HG02623 (cell line): ENCODE measurements around the gene ARSJ.
"Not testable (repeated sequence)": the region's sequence is repeated elsewhere in the genome, so short reads cannot be mapped to it uniquely, and the experiment has no call there.

Experiments used
- ATAC-seq: cut with Tn5 transposase; IDR thresholded peaks from one replicate; pipeline ENCODE4 v1.9.1; 2021; ENCODE audit warnings: moderate library complexity; ENCODE audit not compliant: unreplicated experiment

Gene ARSJ

DNA sequence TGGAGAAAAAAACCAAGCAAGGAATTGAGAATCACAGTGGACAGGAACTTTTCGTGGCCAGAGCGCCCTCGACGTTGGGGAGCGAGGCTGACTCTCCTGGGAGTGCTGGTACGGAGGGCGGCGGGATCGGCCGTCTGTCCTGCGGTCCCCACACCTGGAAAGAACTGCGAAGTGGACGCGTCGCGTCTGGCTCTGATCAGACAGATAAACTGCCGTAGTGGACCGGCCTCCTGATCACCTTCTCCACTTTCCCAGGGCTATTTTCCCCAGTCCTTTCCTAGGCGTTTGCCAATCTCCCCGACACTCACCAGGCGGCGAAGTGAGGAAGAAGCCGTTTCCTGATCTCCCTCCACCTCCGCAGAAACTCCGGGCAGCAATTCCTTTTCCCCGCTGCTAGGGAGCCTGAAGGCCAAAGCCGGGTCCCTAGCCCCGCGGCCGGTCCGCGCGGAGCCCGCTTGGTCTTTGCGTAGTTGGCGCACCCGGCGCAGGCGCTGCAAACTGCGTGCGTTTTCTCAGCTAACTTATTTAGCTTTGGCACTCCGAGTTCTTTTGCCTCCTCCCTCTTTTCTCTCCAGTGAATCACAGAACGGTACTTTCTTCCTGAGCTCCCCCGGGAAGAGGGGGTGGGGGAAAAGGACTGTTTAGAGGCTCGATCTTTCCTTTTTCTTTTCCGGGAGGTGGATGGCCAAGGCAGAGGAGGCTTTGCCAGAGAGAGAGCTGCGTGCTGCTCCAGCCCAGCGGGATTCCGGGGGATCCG lies at the start of gene ARSJ:
TSS of gene ARSJ (minus strand) at position 500 of the 757 bp plus-strand sequence. CDS start 813 bp downstream, outside the sequence.
- no peak for ATAC-seq

DNA sequence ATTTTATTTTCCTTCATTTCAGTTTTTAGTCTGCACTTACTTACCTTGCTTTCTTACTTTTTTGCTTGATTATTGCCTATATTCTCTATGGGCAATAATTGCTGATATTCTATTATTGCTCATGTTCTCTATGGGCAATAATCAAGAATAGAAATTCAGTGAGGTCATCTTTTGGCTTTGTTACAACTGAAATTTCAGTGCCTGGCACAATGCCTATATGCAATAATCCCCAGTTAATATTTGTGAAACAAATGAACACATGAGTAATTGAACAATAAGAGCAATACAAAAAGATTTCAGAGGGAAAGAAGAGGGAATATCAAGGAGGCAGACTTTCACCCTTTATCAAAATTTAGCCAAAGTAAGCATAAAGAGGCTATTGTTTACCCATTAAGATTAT lies 48.6 kb upstream of the ARSJ start:
- ATAC-seq, result no peak

DNA sequence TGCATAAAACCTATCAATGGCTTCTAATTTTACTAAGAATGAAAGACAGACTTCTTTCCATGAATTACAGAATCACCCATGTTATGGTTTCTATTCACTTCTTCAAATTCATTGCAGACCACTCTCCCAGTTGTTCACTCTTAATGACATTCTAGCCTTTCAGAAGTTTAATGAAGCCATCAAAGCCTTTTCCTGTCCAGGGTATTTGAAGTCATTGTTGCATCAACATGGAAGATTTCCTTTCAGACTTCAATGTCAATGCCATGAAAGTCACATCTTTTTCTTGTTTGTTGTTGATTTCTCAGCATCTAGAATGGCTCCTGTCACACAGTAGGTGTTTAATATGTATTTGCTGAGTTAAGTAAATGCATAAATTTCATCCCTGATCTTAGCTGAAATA lies 48.1 kb upstream of the ARSJ start:
- no peak for ATAC-seq

DNA sequence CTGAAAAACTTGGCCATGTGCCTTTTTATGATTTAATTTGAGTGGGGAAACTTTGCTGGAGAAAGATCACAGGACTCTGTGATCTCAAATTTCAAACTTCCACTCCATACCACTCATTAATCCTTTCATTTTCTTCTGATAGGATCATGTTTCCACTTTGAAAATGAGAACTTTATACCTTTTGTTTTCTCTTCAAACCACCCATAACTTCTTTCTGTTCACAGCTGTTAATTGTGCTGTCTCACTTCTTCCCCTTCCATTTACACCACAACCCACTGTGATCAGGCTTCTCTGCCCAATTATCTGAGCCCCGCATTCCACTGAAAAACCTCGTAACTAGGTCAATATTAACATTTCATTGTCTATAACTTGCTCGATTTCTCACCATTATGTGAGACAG lies 47.0 kb upstream of the ARSJ start:
- no peak for ATAC-seq

DNA sequence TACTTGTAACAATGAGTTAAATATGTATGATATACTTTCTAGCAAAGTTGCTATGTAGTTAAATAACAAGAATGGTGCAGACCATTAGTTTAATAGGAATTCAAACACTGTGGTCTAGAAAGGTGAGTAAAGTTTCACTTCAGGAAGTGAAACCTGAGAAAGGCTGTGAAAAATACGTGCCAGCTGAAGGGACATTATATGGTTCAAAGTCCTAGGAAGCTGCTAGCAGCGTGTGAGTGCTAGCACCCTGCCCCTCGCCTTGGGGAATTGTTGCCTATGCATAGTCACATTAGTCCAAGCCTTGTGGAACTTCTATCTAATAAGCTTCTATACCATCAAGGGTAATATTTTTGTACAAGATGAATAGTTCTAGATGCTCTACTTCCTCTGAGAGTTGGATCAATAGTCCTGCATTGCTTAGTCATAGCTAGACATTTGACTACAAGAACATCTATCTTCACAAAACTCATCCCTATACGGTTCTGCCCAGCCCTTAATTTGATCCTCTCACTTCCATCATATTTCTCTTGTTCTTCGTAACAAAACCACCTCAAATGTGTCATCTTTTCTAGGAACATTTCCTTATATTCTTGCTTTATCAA lies 45.8 kb upstream of the ARSJ start:
- ATAC-seq, result peak; percentile 75

DNA sequence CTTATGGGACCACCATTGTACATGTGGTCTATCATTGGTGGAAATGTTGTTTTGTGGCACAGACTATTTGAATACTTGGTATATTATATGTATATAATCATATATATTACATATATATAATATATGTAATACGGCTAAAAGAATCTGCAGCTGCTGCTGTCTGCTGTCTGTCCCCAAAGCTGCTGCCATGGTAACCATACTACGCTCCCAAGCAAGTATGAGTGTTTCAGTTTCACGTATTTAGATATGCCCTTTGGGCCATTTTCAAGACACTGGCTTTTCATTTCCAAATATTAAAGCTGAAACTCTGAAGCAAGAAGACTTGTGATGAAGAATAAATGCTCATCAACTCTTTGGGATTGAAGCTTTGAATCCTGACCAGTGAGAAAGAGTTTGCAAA lies 42.0 kb upstream of the ARSJ start:
- no peak for ATAC-seq

DNA sequence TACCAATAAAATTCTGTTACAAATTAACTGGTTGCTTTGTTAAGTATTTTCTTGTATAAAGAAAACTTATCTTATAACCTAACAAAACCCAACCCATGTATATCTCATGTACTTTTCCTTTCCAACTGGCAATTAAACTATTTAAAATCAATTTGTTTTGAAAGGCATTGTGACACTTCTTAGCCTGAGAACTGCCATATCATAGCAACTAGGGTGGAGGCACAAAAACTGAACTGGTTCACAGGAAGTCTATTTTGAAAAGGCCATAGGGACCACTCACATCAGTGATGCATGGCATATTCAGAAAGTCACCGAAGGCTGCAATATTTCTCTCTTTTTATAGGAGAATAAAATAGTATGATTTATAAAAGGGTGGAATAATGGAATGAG lies 40.5 kb upstream of the ARSJ start:
- no peak for ATAC-seq

DNA sequence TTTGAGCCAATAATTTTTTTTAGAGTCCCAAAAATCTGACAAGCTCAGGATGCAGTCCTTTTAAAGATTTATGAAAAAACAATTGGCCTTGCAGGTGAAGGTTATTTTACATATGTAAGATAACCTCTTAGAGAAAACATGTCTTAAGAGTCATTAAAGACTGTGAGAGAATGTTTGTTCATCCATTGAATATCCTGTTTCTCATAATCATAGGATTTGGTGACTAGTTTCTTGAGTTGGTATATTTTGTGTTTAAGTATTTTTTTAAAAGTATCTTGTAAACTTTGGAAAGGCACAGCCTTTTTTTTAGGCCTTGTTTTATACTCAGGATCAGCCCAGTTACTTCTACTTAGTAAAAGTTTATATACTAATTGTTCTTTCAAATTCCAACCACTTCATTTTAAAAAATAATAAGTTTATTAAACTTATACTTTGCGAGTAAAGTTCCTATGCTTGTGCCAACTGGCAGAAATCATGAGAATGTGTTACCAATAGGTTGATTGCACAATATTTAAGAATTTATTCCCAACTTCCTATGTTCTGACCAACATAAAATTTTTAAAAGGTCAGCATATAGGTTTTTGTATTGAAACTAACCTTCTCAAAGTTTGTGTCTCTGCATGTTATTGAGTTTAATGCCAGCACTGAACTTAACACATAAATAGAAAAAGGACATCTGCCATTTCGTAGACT lies 40.0 kb upstream of the ARSJ start:
- no peak for ATAC-seq

DNA sequence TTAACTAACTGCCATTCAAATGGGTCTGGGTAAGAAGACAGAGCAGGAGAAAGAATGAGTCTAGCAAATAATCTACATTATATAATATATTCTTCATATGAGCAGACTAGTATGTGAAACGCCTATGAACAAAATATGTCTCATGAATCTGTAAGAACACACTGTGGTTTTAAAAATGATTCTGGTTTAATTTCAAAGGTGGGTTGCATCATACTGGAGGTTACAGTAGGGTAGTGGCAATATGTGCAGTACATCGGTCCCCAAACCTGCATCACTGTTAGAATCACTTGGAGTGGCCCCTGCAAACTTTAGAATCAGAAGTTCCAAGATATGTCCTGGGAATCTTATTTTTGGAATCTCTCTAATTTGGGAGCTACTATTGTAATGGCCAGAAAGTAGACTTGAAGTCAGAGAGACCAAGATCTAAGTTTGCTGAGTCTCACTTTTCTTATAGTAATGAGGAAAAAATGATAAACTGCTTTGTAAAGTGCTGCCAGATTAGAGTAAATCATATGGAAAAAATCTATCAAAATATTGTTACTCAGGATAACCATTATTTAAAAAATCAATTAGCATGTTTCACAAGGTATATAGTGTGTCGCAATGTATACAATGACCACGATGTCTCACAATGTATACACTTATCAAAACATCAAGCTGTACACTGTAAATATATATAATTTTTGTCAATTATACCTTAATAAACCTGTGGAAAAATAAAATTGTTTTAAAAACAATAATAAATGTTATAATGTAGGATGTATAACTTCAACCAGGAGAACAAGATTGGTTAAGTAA lies 37.9 kb upstream of the ARSJ start:
- ATAC-seq, result no peak

DNA sequence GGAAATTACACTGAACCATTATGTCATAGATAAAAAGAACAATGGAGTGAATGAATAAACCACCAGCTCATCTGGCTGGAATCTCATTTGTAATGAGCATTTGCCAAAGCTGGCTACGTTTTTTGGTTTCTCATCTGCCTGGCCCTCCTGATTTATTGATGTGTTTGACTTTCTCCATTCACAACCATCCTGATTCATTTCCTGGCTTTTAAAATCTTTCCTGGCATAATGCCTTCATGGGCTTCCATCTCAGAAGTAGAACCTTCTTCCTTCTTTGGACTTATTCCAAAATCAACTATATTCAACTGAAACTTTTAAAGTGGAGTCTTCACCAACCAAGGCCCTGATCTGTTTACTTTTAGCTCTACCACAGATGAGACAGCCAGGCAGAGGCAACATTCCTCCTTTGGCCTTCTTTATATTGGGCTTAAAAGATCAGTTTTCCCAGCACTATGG lies 36.0 kb upstream of the ARSJ start:
- ATAC-seq, result no peak

DNA sequence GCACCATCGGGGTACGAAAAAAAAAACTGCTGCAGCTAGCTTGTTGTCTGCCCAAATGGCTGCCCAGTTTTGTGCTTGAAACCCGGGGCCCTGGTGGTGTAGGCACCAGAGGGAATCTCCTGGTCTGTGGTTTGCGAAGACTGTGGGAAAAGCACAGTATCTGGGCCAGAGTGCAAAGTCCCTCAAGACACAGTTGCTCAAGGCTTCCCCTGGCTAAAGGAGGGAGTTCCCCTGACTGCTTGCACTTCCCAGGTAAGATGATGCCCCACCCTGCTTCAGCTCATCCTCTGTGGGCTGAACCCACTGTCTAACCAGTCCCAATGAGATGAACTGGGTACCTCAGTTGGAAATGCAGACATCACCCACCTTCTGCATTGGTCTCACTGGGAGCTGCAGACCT lies 33.8 kb upstream of the ARSJ start:
- ATAC-seq, result not testable (repeated sequence)

DNA sequence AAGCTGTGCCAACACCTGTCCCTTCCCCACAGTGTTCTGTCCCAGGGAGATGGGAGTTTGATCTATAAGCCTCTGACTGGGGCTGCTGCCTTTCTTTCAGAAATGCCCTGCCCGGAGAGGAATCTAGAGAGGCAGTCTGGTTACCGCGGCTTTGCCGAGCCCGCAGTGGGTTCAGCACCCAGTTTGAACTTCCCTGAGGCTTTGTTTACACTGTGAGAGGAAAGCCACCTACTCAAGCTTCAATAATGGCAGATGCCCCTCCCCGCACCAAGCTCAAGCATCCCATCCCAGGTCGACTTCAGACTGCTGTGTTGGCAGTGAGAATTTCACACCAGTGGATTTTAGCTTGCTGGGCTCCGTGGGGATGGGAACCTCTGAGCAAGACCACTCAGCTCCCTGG lies 33.3 kb upstream of the ARSJ start:
- no peak for ATAC-seq

DNA sequence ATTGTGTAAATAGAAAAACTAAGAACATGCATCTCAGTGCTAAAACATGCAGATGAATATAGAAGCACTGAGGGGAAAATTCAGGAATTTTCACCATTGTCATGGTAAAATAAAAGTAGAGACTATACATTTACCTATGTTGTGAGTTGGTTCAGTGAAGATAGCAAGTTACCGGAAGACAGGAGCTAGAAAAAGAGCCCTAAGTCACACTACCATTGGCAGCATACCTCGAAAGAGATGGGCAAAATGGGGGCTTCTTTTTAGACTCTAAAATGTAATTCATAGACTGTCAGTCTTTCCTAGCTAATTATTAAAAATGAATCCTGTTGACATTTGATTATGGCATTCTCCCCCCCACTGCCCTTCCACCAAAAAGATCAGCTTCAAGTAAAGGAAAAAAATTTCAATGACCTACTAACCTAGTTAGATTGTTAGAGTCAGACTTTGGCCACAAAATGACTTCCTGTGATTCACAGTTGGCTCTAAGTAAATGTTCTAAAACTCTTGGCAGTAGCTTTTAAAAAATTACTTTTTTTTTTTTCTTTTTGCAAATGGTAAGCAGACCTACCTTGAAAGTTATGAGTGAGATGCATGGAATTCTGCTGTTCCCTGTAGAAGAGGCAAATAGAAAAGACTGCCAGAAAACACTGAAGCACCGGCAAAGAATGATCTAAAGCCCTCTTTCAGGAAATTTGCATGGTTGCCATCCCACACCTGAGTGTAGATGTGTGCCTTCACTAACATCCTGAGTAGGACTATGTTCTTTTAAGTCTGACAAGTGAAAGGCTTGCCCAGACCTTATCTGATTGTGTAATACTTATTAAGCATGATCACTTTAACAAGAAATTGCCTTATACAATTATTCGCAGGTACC lies 26.4 kb upstream of the ARSJ start:
- ATAC-seq, result no peak

DNA sequence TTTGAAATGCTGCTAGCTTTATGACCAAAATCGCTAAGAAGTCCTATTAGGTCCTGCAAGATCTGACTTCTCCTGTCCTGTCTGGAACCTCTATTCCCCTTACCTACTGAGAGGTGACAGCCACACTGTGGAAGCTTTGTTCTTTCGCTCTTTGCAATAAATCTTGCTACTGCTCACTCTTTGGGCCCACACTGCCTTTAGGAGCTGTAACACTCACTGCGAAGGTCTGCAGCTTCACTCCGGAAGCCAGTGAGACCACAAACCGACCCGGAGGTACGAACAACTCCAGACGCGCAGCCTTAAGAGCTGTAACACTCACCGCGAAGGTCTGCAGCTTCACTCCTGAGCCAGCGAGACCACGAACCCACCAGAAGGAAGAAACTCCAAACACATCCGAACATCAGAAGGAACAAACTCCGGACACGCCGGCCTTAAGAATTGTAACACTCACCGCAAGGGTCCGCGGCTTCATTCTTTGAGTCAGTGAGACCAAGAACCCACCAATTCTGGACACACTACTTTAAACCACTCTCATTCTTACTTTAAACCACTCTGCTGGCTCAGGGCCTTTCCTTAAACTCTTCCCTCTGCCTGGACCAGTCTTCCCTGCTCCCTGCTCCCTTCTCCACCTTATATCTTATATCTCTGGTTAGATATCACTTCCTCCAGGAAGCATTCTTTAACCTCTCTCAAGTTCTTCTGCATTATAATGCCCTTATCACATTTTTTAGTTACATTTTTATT lies 25.2 kb upstream of the ARSJ start:
- ATAC-seq, result not testable (repeated sequence)

DNA sequence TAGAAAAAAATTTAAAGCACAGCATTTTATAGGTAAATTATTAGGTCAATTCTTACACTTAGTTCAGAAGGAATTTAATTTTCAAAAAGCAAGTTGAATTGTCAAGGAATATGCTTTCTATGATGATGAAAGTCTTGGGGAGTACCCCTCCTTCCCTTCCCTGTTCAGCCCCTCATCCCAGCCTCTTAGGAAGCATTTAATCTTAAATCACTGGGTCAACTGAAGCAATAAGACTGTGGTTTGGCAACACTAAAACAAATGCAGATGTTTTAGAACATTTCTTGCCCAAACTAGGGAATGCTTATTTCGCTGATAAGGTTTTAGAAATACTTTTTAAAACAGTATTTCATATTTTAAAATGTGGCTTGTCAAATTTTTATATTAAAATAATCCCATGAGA lies 19.1 kb upstream of the ARSJ start:
- no peak for ATAC-seq

DNA sequence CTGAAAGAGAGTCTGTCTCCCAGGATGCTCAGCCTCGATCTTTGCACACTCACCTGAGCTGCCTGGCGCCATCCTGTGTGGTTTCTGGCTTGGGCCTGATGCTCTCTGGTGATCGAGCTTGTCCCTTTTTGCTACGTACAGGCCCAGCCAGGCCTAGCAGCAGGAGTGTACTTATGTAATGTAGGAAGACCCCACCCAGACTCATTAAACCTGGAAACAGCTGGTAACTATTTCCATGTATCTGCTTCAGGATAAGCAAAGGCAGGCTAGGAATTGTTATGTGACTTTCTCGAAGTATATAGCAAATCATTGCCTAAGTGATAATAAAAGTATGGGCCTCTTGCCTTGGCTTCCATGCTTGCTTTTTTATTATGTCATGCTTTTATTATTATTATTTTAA lies 18.6 kb upstream of the ARSJ start:
- ATAC-seq, result no peak

DNA sequence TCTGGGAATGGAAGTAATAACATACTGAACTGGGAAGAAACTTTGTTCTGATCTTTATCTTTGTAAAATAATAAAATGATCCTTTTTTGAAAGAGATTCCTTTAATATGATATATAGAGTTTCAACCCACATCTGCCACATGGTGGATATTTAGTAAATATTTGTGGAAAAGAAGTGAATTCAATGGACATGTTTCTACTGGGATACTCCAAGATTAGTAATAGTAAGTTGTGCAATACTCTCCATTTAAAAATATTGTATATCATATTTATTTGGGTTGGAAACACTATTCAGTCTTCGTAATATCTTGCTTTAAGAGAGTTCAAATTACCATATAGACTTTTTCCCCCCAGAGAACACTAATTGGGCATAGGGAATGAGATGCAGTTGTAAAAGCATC lies 17.8 kb upstream of the ARSJ start:
- no peak for ATAC-seq

DNA sequence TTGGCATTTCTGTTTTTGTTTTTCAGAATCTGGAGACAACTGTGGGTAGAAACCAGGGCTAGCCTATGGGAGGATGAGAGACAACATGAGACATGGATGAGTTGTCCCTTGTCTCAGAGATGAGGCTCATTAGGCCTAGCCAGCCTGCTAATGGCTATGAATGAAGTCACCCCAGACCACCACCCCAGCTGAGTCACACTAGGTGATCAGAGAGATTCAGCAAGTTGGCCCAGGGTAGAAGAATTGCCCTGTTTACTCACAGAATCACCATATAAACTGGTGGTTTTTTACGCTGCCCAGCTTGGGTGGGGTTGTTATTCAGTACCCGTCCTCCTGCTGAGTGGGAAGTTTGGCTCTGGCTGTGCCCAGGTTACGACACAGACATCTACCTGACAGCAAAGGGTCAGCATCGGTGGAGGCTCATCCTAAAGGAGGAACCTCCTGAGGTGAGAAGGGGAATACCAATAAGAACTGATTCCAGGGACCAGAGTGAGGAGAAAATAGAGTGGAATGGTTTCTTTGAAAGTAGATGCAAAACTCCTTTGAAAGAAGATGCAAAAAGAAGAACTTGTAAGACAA lies 17.2 kb upstream of the ARSJ start:
- no peak for ATAC-seq

DNA sequence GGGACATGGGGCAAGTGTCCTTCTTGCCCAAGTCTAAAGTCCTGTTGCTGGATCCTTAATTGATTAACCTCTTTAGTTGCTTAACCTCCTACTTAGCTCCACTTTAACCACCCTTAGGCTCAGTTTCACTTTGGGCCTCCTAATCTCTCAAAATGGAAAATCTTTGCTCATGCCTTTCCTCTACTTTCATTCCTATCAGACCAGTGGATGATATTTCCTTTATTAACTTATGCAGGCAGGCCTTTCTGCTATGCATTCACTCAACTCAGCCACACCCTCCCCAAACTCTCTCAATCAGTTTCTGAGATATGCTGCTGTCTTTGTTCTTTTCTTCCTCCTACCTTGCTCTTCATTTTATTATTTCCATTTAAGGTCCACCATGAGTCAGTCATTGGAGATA lies 14.4 kb upstream of the ARSJ start:
- ATAC-seq, result no peak
